ENCODE measurements around the gene TM2D1. TPM values are rescaled to one million over a fixed set of nuclear protein-coding genes. Genes with fewer than 3 reads are reported as not detected.

Gene TM2D1
- total RNA-seq, 1 donor from 2014 or later = 23.1 TPM

GRCh38 chr1:61644303-61644702 lies 80.6 kb downstream of the TM2D1 start:
- H3K9me3 Mint-ChIP-seq (ENCODE audit: unreplicated experiment) = no peaks in the 10 kb centered on the region
- no peak overlapping the region for H3K4me3 Mint-ChIP-seq (ENCODE audit: unreplicated experiment)
- no peak for TF ChIP-seq CTCF (IDR thresholded peaks at IDR 0.05; ENCODE audit: unreplicated experiment)
- no peaks in the 10 kb centered on the region for H3K36me3 Mint-ChIP-seq (ENCODE audit: low read depth, unreplicated experiment)
- DNase-seq (ENCODE audit: low spot score) = no peak
- H3K27me3 Mint-ChIP-seq (ENCODE audit: unreplicated experiment) = no peaks in the 10 kb centered on the region
- H3K27ac Mint-ChIP-seq (ENCODE audit: unreplicated experiment) = no peak overlapping the region
- H3K4me1 Mint-ChIP-seq (ENCODE audit: unreplicated experiment) = peaks cover 10% of the 10 kb centered on the region

DNA sequence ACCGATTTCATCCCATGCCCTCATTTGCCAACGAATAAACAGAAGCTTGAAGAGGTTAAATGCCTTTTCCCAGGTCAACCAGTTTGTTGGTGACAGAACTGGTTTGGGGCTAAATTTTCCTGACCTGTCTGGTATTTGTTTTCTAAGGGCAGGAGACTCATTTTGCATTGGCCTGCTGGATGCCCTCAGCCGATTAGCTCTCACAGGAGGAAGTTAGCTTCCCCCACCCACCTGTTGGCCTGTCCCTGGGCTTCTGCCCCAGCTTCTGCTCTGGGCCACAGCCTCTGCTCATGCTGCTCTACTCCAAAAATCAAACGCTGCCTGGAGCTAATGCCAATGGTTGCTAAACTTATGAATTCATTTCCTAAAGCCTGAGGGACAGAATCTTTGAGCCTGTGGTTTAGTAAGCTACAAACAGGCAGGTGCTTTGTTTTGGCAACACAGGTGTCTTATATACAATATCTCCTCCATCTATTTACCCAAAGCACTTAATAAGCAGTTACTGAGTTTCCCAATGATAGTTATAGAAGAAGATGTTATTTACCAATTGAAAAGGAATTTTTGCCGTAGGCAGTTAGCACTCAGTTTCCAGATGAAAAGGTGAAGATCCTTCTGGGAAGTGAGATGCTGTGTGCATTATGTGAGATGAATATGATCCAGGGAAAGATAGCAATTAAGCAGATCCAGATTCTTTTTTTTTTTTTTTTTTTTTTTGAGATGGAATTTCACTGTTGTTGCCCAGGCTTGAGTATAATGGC lies 82.3 kb downstream of the TM2D1 start:
- no peak for DNase-seq (ENCODE audit: low spot score)
- H3K9me3 Mint-ChIP-seq (ENCODE audit: unreplicated experiment) = no peaks in the 10 kb centered on the region
- H3K36me3 Mint-ChIP-seq (ENCODE audit: low read depth, unreplicated experiment) = no peaks in the 10 kb centered on the region
- no peak overlapping the region for H3K27ac Mint-ChIP-seq (ENCODE audit: unreplicated experiment)
- H3K4me1 Mint-ChIP-seq (ENCODE audit: unreplicated experiment) = peaks cover 8% of the 10 kb centered on the region
- no peak for TF ChIP-seq CTCF (IDR thresholded peaks at IDR 0.05; ENCODE audit: unreplicated experiment)
- H3K27me3 Mint-ChIP-seq (ENCODE audit: unreplicated experiment) = no peaks in the 10 kb centered on the region
- no peak overlapping the region for H3K4me3 Mint-ChIP-seq (ENCODE audit: unreplicated experiment)

DNA sequence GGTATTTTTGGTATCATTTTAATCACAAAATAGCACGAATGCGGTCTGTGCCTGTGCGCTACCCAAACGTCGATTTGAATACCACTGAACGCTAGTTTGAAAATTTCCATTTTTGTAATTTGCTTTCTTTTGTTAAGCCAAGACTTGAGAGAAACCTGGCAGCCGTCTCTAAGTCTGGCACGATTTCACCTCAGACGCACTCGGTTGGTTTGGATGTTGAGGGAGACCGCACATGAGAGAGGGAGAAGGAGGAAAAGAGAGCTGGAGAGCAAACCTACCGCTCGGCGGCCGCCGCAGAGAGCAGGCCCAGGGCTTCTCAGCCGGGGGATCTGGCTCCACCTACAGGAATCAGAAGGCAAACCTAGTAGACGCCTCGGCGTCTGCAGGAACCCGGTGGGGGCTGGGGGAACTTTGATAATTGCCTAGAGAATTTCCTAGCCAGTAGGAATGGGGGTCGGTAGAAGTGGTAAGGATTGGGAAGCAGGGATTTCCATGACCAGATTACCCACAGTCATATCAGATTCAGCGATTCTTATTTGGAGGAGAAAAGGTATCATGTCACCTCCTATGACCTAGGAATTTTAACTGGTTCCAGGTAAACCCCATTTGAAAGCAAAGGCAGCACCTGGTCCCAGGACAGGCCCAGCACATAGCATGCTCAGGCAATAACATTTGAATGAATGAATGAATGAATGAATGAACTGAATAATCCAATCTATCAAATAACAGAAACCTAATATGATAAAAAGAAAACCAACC lies 83.2 kb downstream of the TM2D1 start:
- peaks cover 8% of the 10 kb centered on the region for H3K4me1 Mint-ChIP-seq (ENCODE audit: unreplicated experiment)
- no peaks in the 10 kb centered on the region for H3K9me3 Mint-ChIP-seq (ENCODE audit: unreplicated experiment)
- DNase-seq (ENCODE audit: low spot score) = peak; percentile 69
- TF ChIP-seq CTCF (IDR thresholded peaks at IDR 0.05; ENCODE audit: unreplicated experiment) = peak; percentile 40
- H3K27me3 Mint-ChIP-seq (ENCODE audit: unreplicated experiment) = no peaks in the 10 kb centered on the region
- no peak overlapping the region for H3K27ac Mint-ChIP-seq (ENCODE audit: unreplicated experiment)
- no peaks in the 10 kb centered on the region for H3K36me3 Mint-ChIP-seq (ENCODE audit: low read depth, unreplicated experiment)
- no peak overlapping the region for H3K4me3 Mint-ChIP-seq (ENCODE audit: unreplicated experiment)

- H3K36me3 Mint-ChIP-seq (ENCODE audit: low read depth, unreplicated experiment) = no peaks in the 10 kb centered on the region
- TF ChIP-seq CTCF (IDR thresholded peaks at IDR 0.05; ENCODE audit: unreplicated experiment) = no peak
- H3K4me3 Mint-ChIP-seq (ENCODE audit: unreplicated experiment) = no peak overlapping the region
- no peaks in the 10 kb centered on the region for H3K27me3 Mint-ChIP-seq (ENCODE audit: unreplicated experiment)
- no peak for DNase-seq (ENCODE audit: low spot score)
- H3K27ac Mint-ChIP-seq (ENCODE audit: unreplicated experiment) = peak overlapping the region; percentile 3
- peaks cover 8% of the 10 kb centered on the region for H3K4me1 Mint-ChIP-seq (ENCODE audit: unreplicated experiment)
- no peaks in the 10 kb centered on the region for H3K9me3 Mint-ChIP-seq (ENCODE audit: unreplicated experiment)
These were observed 84.1 kb downstream of the TM2D1 start for GRCh38 chr1:61640531-61641530.

All from endothelial cell (in vitro differentiated cells).